Aorta (tissue), 5 donors: Measurements from ENCODE around the gene NRARP. TPM values are rescaled to one million over a fixed set of nuclear protein-coding genes. Genes with fewer than 3 reads are reported as not detected.

Source experiments
- ATAC-seq: fragments of 200-7000 bp; cut with Tn5 transposase; one replicate; pipeline ENCODE4 v1.9.1; 2022; ENCODE audit warnings: moderate library complexity; ENCODE audit not compliant: low FRiP score
- DNase-seq, 2 donors: peaks; one replicate each; pipeline ENCODE4 v3.0.0-alpha.2; 2020
- H3K27ac ChIP-seq, 2 donors: one replicate each; pipeline ENCODE4 v1.5.1; 2013; ENCODE audit warnings: low read length in 2 of 2, mild to moderate bottlenecking in 2 of 2, moderate library complexity in 2 of 2, control low read depth in 1 of 2, inconsistent platforms in 1 of 2, low read depth in 1 of 2
- H3K27me3 ChIP-seq, 2 donors: one replicate each; pipeline ENCODE4 v1.6.1; 2013; ENCODE audit warnings: control low read depth in 1 of 2, low read length in 1 of 2, mild to moderate bottlenecking in 1 of 2, moderate library complexity in 1 of 2; ENCODE audit not compliant: insufficient read depth in 2 of 2, control insufficient read depth in 1 of 2
- H3K36me3 ChIP-seq, 2 donors: one replicate each; pipeline ENCODE4 v1.6.1; 2013; ENCODE audit warnings: control low read depth in 1 of 2, low read length in 1 of 2, mild to moderate bottlenecking in 1 of 2; ENCODE audit not compliant: insufficient read depth in 2 of 2, control insufficient read depth in 1 of 2
- H3K4me1 ChIP-seq, 2 donors: one replicate each; pipeline ENCODE4 v1.6.1; 2013; ENCODE audit warnings: low read length in 2 of 2, control low read depth in 1 of 2, mild to moderate bottlenecking in 1 of 2, moderate library complexity in 1 of 2; ENCODE audit not compliant: insufficient read depth in 2 of 2, control insufficient read depth in 1 of 2
- H3K4me3 ChIP-seq, 2 donors: one replicate each; pipeline ENCODE4 v1.5.1; 2013; ENCODE audit warnings: low read length in 2 of 2, control low read depth in 1 of 2, mild to moderate bottlenecking in 1 of 2
- H3K9me3 ChIP-seq: one replicate; pipeline ENCODE4 v1.6.1; 2013; ENCODE audit warnings: mild to moderate bottlenecking, low read length; ENCODE audit not compliant: control insufficient read depth
- WGBS, 2 donors: extraction: QIAGEN DNeasy Blood & Tissue Kit; methylation state at CpG; one replicate each; pipeline ENCODE4 v1.1.7; 2013; 5-methylcytosine and 5-hydroxymethylcytosine counted together
- intact Hi-C, 2 donors: fragments of 100-400 bp; cut with DNase I; formaldehyde crosslinking; loops; one replicate each; pipeline versions ENCODE4 v1.14.2 to v1.15.0; 2022
- polyA plus RNA-seq, 2 donors: library from polyadenylated mRNA; stranded (reverse); fragments of 200-250 nt; gene quantifications; one replicate each; pipeline ENCODE4 v1.2.3, GENCODE V29; 2013
- total RNA-seq, 2 donors: library from RNA; stranded (reverse); fragmentation: NEBNext Ultra II Directional; extraction: Animal tissue kit (Norgen Biotek cat#: 25700); gene quantifications; one replicate each; pipeline ENCODE4 v1.2.1, GENCODE V29; 2021
- donor health status: healthy with polysubstance abuse.
- donor health status: Bipolar disorder and iron deficiency.
- donor health status: DM: no; HTN: no; CAD: no.
- donor health status: DM: no; HTN: no; CAD: no.
- donor health status: DM: yes; HTN: yes; CAD: no.

Gene NRARP
- total and polyA plus RNA-seq, 4 donors: 0.50 to 26.6 (median 7.1) TPM

- no peaks in the 10 kb centered on the region for H3K36me3 ChIP-seq
- DNase-seq (peak in 1 of 2 donors; percentile 76), ATAC-seq (no peak)
- H3K27me3 ChIP-seq: no peaks in the 10 kb centered on the region
- intact Hi-C loops: no loop called here
- H3K9me3 ChIP-seq: no peaks in the 10 kb centered on the region
- H3K4me1 ChIP-seq: peaks cover 2 to 4% of the 10 kb centered on the region in 2 donors
- H3K27ac ChIP-seq: peak overlapping the region in 1 of 2 donors; percentile 13
- H3K4me3 ChIP-seq: no peak overlapping the region
- WGBS, 2 donors: 61% methylated on average over 32 of the region's 32 CpGs
Measured at GRCh38 chr9:137270929-137271695, 31.0 kb downstream of the NRARP start.

GRCh38 chr9:137269231-137269772 is 32.8 kb downstream of the NRARP start:
- DNase-seq (peak; percentile 67 to 85), ATAC-seq (peak; percentile 70)
- no peaks in the 10 kb centered on the region for H3K27me3 ChIP-seq
- peaks cover 2 to 4% of the 10 kb centered on the region in 2 donors for H3K4me1 ChIP-seq
- intact Hi-C loops: no loop called here
- H3K4me3 ChIP-seq: no peak overlapping the region
- H3K27ac ChIP-seq: peak overlapping the region; percentile 46 to 68
- H3K36me3 ChIP-seq: peaks cover 0 to 2% of the 10 kb centered on the region in 2 donors
- 11 to 13% methylated on average over 17 of the region's 17 CpGs for WGBS, 2 donors
- H3K9me3 ChIP-seq: no peaks in the 10 kb centered on the region

GRCh38 chr9:137268538-137269201 is 33.4 kb downstream of the NRARP start:
- H3K27ac ChIP-seq: peak overlapping the region; percentile 46 to 68
- WGBS, 2 donors: 74 to 75% methylated on average over 19 of the region's 19 CpGs
- no peaks in the 10 kb centered on the region for H3K9me3 ChIP-seq
- no peak for ATAC-seq
- intact Hi-C loops: no loop called here
- peaks cover 2 to 4% of the 10 kb centered on the region in 2 donors for H3K4me1 ChIP-seq
- DNase-seq: no peak
- H3K36me3 ChIP-seq: peaks cover 0 to 2% of the 10 kb centered on the region in 2 donors
- no peak overlapping the region for H3K4me3 ChIP-seq
- H3K27me3 ChIP-seq: no peaks in the 10 kb centered on the region

GRCh38 chr9:137267933-137268355 is 34.1 kb downstream of the NRARP start:
- Histone ChIP-seq H3K4me1 (peaks cover 2 to 4% of the 10 kb centered on the region in 2 donors), H3K4me3 (no peak overlapping the region), H3K9me3 (no peaks in the 10 kb centered on the region), H3K27me3 (no peaks in the 10 kb centered on the region), H3K27ac (peak overlapping the region in 1 of 2 donors; percentile 11), H3K36me3 (peaks cover 0 to 2% of the 10 kb centered on the region in 2 donors)
- DNase-seq: no peak
- 94% methylated on average over 6 of the region's 6 CpGs for WGBS, 2 donors
- no peak for ATAC-seq
- intact Hi-C loops: no loop called here

GRCh38 chr9:137266585-137267453 is 35.3 kb downstream of the NRARP start:
- intact Hi-C loops: no loop called here
- H3K9me3 ChIP-seq: no peaks in the 10 kb centered on the region
- H3K4me3 ChIP-seq: no peak overlapping the region
- H3K36me3 ChIP-seq: peaks cover 0 to 2% of the 10 kb centered on the region in 2 donors
- no peak overlapping the region for H3K27ac ChIP-seq
- DNase-seq (no peak), ATAC-seq (no peak)
- H3K27me3 ChIP-seq: no peaks in the 10 kb centered on the region
- peaks cover 2 to 4% of the 10 kb centered on the region in 2 donors for H3K4me1 ChIP-seq
- WGBS, 2 donors: 89 to 95% methylated on average over 34 of the region's 34 CpGs

GRCh38 chr9:137266162-137266527 is 35.9 kb downstream of the NRARP start:
- peaks cover 2 to 4% of the 10 kb centered on the region in 2 donors for H3K4me1 ChIP-seq
- H3K27ac ChIP-seq: no peak overlapping the region
- DNase-seq (peak in 1 of 2 donors; percentile 76), ATAC-seq (no peak)
- intact Hi-C loops: no loop called here
- no peaks in the 10 kb centered on the region for H3K27me3 ChIP-seq
- H3K4me3 ChIP-seq: no peak overlapping the region
- H3K36me3 ChIP-seq: peaks cover 0 to 2% of the 10 kb centered on the region in 2 donors
- 85 to 89% methylated on average over 15 of the region's 15 CpGs for WGBS, 2 donors
- H3K9me3 ChIP-seq: no peaks in the 10 kb centered on the region

GRCh38 chr9:137265496-137266161 is 36.4 kb downstream of the NRARP start:
- Histone ChIP-seq H3K4me1 (peaks cover 2 to 4% of the 10 kb centered on the region in 2 donors), H3K27me3 (no peaks in the 10 kb centered on the region), H3K9me3 (no peaks in the 10 kb centered on the region), H3K4me3 (no peak overlapping the region), H3K36me3 (peaks cover 0 to 2% of the 10 kb centered on the region in 2 donors), H3K27ac (no peak overlapping the region)
- WGBS, 2 donors: 90 to 96% methylated on average over 29 of the region's 29 CpGs
- DNase-seq (peak in 1 of 2 donors; percentile 35), ATAC-seq (no peak)
- intact Hi-C loops: no loop called here

GRCh38 chr9:137264067-137264466 is 38.0 kb downstream of the NRARP start:
- H3K9me3 ChIP-seq: no peaks in the 10 kb centered on the region
- intact Hi-C loops: no loop called here
- ATAC-seq (no peak), DNase-seq (peak in 1 of 2 donors; percentile 73)
- no peaks in the 10 kb centered on the region for H3K27me3 ChIP-seq
- H3K4me1 ChIP-seq: peaks cover 0 to 4% of the 10 kb centered on the region in 2 donors
- no peak overlapping the region for H3K27ac ChIP-seq
- H3K36me3 ChIP-seq: peaks cover 0 to 2% of the 10 kb centered on the region in 2 donors
- no peak overlapping the region for H3K4me3 ChIP-seq
- 92 to 94% methylated on average over 22 of the region's 22 CpGs for WGBS, 2 donors
